ENCODE results near the gene NFATC2.

DNA sequence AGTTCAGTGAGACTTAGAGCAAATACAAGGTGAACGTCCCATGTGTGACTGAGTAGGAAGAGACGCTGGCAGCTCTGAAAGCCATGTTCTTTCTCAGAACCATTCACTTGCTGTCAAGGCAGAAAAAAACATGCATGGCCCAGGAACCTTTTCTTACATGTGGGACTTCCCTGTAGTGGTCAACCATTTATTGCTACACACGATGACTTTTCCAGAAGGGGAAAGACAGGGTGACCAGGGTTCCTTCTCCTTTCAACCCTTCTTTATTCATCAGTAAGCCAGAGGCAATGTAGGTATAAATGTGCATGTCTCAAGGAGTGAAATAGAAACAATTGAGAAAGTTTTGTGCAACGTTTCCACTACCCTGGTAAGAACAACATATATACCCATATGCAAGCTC lies 189.0 kb downstream of the NFATC2 start:
- TF ChIP-seq, protein P1, sequence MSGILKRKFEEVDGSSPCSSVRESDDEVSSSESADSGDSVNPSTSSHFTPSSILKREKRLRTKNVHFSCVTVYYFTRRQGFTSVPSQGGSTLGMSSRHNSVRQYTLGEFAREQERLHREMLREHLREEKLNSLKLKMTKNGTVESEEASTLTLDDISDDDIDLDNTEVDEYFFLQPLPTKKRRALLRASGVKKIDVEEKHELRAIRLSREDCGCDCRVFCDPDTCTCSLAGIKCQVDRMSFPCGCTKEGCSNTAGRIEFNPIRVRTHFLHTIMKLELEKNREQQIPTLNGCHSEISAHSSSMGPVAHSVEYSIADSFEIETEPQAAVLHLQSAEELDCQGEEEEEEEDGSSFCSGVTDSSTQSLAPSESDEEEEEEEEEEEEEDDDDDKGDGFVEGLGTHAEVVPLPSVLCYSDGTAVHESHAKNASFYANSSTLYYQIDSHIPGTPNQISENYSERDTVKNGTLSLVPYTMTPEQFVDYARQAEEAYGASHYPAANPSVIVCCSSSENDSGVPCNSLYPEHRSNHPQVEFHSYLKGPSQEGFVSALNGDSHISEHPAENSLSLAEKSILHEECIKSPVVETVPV (CRISPR knock-in tag; IDR thresholded peaks at IDR 0.05), result no peak
- TF ChIP-seq, protein P2, sequence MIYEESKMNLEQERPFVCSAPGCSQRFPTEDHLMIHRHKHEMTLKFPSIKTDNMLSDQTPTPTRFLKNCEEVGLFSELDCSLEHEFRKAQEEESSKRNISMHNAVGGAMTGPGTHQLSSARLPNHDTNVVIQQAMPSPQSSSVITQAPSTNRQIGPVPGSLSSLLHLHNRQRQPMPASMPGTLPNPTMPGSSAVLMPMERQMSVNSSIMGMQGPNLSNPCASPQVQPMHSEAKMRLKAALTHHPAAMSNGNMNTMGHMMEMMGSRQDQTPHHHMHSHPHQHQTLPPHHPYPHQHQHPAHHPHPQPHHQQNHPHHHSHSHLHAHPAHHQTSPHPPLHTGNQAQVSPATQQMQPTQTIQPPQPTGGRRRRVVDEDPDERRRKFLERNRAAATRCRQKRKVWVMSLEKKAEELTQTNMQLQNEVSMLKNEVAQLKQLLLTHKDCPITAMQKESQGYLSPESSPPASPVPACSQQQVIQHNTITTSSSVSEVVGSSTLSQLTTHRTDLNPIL (CRISPR knock-in tag; IDR thresholded peaks at IDR 0.05; ENCODE audit: low read depth), result no peak
- no peak for TF ChIP-seq BACH2 (CRISPR knock-in tag; IDR thresholded peaks at IDR 0.05; ENCODE audit: borderline replicate concordance)
- no peak for TF ChIP-seq ESRRG (CRISPR knock-in tag; IDR thresholded peaks at IDR 0.05)
- TF ChIP-seq, protein P3, sequence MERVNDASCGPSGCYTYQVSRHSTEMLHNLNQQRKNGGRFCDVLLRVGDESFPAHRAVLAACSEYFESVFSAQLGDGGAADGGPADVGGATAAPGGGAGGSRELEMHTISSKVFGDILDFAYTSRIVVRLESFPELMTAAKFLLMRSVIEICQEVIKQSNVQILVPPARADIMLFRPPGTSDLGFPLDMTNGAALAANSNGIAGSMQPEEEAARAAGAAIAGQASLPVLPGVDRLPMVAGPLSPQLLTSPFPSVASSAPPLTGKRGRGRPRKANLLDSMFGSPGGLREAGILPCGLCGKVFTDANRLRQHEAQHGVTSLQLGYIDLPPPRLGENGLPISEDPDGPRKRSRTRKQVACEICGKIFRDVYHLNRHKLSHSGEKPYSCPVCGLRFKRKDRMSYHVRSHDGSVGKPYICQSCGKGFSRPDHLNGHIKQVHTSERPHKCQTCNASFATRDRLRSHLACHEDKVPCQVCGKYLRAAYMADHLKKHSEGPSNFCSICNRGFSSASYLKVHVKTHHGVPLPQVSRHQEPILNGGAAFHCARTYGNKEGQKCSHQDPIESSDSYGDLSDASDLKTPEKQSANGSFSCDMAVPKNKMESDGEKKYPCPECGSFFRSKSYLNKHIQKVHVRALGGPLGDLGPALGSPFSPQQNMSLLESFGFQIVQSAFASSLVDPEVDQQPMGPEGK (CRISPR knock-in tag; IDR thresholded peaks at IDR 0.05; ENCODE audit: borderline replicate concordance), result no peak
- TF ChIP-seq TCF4 (CRISPR knock-in tag; IDR thresholded peaks at IDR 0.05; ENCODE audit: borderline replicate concordance), result no peak
